Sigmoid colon (tissue), 4 donors: Measurements from ENCODE around the gene HOXA10.
A peak's percentile ranks its signal among the peaks of the same experiment; 100 is the strongest.

ENCODE experiments used
- EP300 ChIP-seq, 4 donors: sonication (generic); formaldehyde crosslinking; IDR thresholded peaks; one replicate each; pipeline ENCODE4 v1.6.1; 2017; ENCODE audit warnings: antibody characterized with exemption in 4 of 4
- POLR2A ChIP-seq, 2 donors: fragments of 450-650 bp; IDR thresholded peaks; one replicate each; pipeline ENCODE4 v1.6.1; 2016; ENCODE audit warnings: antibody characterized with exemption in 2 of 2, mild to moderate bottlenecking in 2 of 2, moderate library complexity in 2 of 2
- POLR2AphosphoS5 ChIP-seq, 4 donors: sonication (generic); formaldehyde crosslinking; IDR thresholded peaks; one replicate each; pipeline ENCODE4 v1.6.1; 2017; ENCODE audit warnings: antibody characterized with exemption in 4 of 4
- TF ChIP-seq, protein P1 (sequence below), 4 experiments: fragments of 450-650 bp in 3 of 4; fragments of 200-600 bp in 1 of 4; IDR thresholded peaks; one replicate each; pipeline ENCODE4 v1.5.1; 2016 to 2019; ENCODE audit warnings: antibody characterized with exemption in 4 of 4, mild to moderate bottlenecking in 3 of 4, moderate library complexity in 2 of 4

- TF ChIP-seq POLR2A (IDR thresholded peaks at IDR 0.05) (peak in 1 of 2 donors; percentile 61), POLR2AphosphoS5 (IDR thresholded peaks at IDR 0.05) (peak in 2 of 4 donors; percentile 8 to 17), EP300 (IDR thresholded peaks at IDR 0.05) (no peak)
- TF ChIP-seq, protein P1, sequence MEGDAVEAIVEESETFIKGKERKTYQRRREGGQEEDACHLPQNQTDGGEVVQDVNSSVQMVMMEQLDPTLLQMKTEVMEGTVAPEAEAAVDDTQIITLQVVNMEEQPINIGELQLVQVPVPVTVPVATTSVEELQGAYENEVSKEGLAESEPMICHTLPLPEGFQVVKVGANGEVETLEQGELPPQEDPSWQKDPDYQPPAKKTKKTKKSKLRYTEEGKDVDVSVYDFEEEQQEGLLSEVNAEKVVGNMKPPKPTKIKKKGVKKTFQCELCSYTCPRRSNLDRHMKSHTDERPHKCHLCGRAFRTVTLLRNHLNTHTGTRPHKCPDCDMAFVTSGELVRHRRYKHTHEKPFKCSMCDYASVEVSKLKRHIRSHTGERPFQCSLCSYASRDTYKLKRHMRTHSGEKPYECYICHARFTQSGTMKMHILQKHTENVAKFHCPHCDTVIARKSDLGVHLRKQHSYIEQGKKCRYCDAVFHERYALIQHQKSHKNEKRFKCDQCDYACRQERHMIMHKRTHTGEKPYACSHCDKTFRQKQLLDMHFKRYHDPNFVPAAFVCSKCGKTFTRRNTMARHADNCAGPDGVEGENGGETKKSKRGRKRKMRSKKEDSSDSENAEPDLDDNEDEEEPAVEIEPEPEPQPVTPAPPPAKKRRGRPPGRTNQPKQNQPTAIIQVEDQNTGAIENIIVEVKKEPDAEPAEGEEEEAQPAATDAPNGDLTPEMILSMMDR (IDR thresholded peaks at IDR 0.05), result no peak
These were observed 25.9 kb downstream of the HOXA10 start for GRCh38 chr7:27148031-27148755.
